Fibroblast of lung (primary cell): ENCODE results near the gene AMPD2. TPM values are rescaled to one million over a fixed set of nuclear protein-coding genes. Genes with fewer than 3 reads are reported as not detected.

Experiments used
- DNase-seq, 2 donors: peaks; one replicate each; pipeline versions ENCODE4 v3.0.0 to v3.0.0-alpha.2; 2010; ENCODE audit warnings: low read depth in 2 of 2
- H2AFZ ChIP-seq: 2 replicates; pipeline ENCODE4 v1.5.1; 2012; ENCODE audit warnings: low read length, control low read depth, inconsistent platforms
- H3K27ac ChIP-seq: 2 replicates; pipeline ENCODE4 v1.5.1; 2011; ENCODE audit warnings: low read length, control low read depth; ENCODE audit not compliant: insufficient read depth
- H3K27me3 ChIP-seq: 2 replicates; pipeline ENCODE4 v1.5.1; 2011; ENCODE audit warnings: mild to moderate bottlenecking, low read length; ENCODE audit not compliant: control insufficient read depth, insufficient read depth
- H3K36me3 ChIP-seq: 2 replicates; pipeline ENCODE4 v1.5.1; 2011; ENCODE audit warnings: low read length; ENCODE audit not compliant: control insufficient read depth, insufficient read depth
- H3K4me1 ChIP-seq: 2 replicates; pipeline ENCODE4 v1.5.1; 2011; ENCODE audit warnings: low read length; ENCODE audit not compliant: control insufficient read depth, insufficient read depth; ENCODE audit errors: extremely low read depth
- H3K4me2 ChIP-seq: 2 replicates; pipeline ENCODE4 v1.5.1; 2011; ENCODE audit warnings: low read length, control low read depth; ENCODE audit not compliant: insufficient read depth; ENCODE audit errors: extremely low read depth
- H3K4me3 ChIP-seq, 4 experiments: fragments of 200-600 bp in 1 of 4; sonication (generic) in 1 of 4; replicated peaks in 1 of 4; 2 replicates each; pipeline ENCODE4 v1.5.1; 2011 to 2016; ENCODE audit warnings: low read length in 4 of 4, low read depth in 3 of 4, mild to moderate bottlenecking in 3 of 4, control low read depth in 2 of 4, inconsistent platforms in 1 of 4, mixed read lengths in 1 of 4; ENCODE audit not compliant: insufficient read depth in 1 of 4; ENCODE audit errors: control extremely low read depth in 1 of 4
- H3K79me2 ChIP-seq: 2 replicates; pipeline ENCODE4 v1.5.1; 2012; ENCODE audit warnings: mild to moderate bottlenecking, low read length, inconsistent platforms; ENCODE audit not compliant: control insufficient read depth, insufficient read depth
- H3K9ac ChIP-seq: 2 replicates; pipeline ENCODE4 v1.5.1; 2011; ENCODE audit warnings: mild to moderate bottlenecking, low read length, control low read depth; ENCODE audit not compliant: insufficient read depth
- H3K9me3 ChIP-seq: 2 replicates; pipeline ENCODE4 v1.5.1; 2012; ENCODE audit warnings: low read depth, low read length; ENCODE audit not compliant: control insufficient read depth, insufficient read depth
- H4K20me1 ChIP-seq: 2 replicates; pipeline ENCODE4 v1.5.1; 2011; ENCODE audit warnings: low read length; ENCODE audit not compliant: control insufficient read depth, insufficient read depth; ENCODE audit errors: extremely low read depth
- EZH2 ChIP-seq: IDR thresholded peaks from 2 replicates; pipeline ENCODE4 v1.5.1; 2012; ENCODE audit warnings: low read length, control low read depth, mild to moderate bottlenecking; ENCODE audit errors: missing control alignments
- polyA plus RNA-seq, 2 donors: library from polyadenylated mRNA; depleted of rRNA in 1 of 2; stranded (reverse) in 1 of 2; unstranded in 1 of 2; fragments of >200 nt; gene quantifications; 2 replicates each; pipeline ENCODE4 v1.2.1, GENCODE V29; 2011 to 2012; ENCODE audit warnings: missing spikeins in 1 of 2
- total RNA-seq: library from RNA; depleted of rRNA; stranded (reverse); fragments of >200 nt; gene quantifications from 2 replicates; pipeline ENCODE4 v1.2.1, GENCODE V29; 2014
- TF ChIP-seq, protein P1 (sequence below), 2 donors: IDR thresholded peaks in 1 of 2; conservative IDR thresholded peaks in 1 of 2; 1 replicate in 1 of 2; 2 replicates in 1 of 2; pipeline ENCODE4 v1.5.1; 2011 to 2012; ENCODE audit warnings: low read length in 2 of 2, control low read depth in 1 of 2, inconsistent platforms in 1 of 2, low read depth in 1 of 2, mild to moderate bottlenecking in 1 of 2

AMPD2 gene
- total and polyA plus RNA-seq, 2 donors (not counting 1 experiment from before 2014, with no cell fraction given), result 23.0 to 51.9 TPM

DNA sequence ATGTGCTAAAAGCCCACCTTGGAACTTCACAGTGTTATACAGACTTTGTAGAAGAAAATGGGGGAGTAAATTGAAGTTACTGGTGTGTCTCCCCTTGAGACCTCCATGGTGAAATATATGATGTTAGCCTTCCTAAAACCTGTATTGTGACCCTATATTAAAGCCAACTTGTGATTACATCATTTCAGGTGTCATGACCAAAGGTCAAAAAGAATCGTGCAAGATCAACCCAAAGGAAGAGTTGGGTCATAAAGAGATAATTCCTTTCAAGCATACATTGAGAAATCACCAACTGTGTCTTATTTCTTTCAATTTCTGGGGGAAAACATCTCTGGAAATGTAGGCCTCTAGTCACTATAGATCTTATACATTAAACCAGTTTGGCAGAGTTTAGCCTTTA, 34.9 kb upstream of the AMPD2 start:
- Histone ChIP-seq H3K9ac (no peak overlapping the region), H3K4me2 (no peak overlapping the region), H3K79me2 (peaks cover 4% of the 10 kb centered on the region), H3K4me3 (no peak overlapping the region), H3K27me3 (no peaks in the 10 kb centered on the region), H2AFZ (no peak overlapping the region), H3K27ac (no peak overlapping the region), H3K36me3 (peaks cover 6% of the 10 kb centered on the region), H3K4me1 (no peaks in the 10 kb centered on the region), H4K20me1 (no peaks in the 10 kb centered on the region), H3K9me3 (no peaks in the 10 kb centered on the region)
- TF ChIP-seq EZH2, result no peak
- TF ChIP-seq, protein P1, sequence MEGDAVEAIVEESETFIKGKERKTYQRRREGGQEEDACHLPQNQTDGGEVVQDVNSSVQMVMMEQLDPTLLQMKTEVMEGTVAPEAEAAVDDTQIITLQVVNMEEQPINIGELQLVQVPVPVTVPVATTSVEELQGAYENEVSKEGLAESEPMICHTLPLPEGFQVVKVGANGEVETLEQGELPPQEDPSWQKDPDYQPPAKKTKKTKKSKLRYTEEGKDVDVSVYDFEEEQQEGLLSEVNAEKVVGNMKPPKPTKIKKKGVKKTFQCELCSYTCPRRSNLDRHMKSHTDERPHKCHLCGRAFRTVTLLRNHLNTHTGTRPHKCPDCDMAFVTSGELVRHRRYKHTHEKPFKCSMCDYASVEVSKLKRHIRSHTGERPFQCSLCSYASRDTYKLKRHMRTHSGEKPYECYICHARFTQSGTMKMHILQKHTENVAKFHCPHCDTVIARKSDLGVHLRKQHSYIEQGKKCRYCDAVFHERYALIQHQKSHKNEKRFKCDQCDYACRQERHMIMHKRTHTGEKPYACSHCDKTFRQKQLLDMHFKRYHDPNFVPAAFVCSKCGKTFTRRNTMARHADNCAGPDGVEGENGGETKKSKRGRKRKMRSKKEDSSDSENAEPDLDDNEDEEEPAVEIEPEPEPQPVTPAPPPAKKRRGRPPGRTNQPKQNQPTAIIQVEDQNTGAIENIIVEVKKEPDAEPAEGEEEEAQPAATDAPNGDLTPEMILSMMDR (conservative IDR thresholded peaks at IDR 0.05 in 1 of 2, IDR thresholded peaks at IDR 0.05 in 1 of 2; ENCODE audit: low read depth in 1 of 2, low read length in 2 of 2), result no peak
- no peak for DNase-seq

DNA sequence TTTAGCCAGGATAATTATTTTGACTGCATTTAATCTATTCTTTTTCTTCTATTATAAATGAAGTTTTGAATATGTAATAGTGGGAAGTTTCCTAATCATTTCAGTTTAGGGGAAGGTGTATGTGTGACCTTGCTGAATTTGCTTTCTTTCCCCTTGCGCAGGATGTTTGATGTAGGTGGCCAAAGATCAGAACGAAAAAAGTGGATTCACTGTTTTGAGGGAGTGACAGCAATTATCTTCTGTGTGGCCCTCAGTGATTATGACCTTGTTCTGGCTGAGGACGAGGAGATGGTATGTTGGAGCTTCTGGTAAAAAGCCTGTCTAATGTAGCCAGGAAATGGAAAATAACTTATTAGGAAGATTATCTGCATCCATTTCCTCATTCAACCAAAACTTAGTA, 33.6 kb upstream of the AMPD2 start:
- H3K9ac ChIP-seq, result no peak overlapping the region
- no peak overlapping the region for H3K4me3 ChIP-seq
- H3K79me2 ChIP-seq, result no peaks in the 10 kb centered on the region
- DNase-seq, result no peak
- no peak overlapping the region for H3K27ac ChIP-seq
- H2AFZ ChIP-seq, result no peak overlapping the region
- H3K4me2 ChIP-seq, result no peak overlapping the region
- no peaks in the 10 kb centered on the region for H3K9me3 ChIP-seq
- H4K20me1 ChIP-seq, result no peaks in the 10 kb centered on the region
- H3K4me1 ChIP-seq, result no peaks in the 10 kb centered on the region
- TF ChIP-seq EZH2, result no peak
- TF ChIP-seq, protein P1 (conservative IDR thresholded peaks at IDR 0.05 in 1 of 2, IDR thresholded peaks at IDR 0.05 in 1 of 2; ENCODE audit: low read depth in 1 of 2, low read length in 2 of 2), result no peak
- no peaks in the 10 kb centered on the region for H3K27me3 ChIP-seq
- peaks cover 6% of the 10 kb centered on the region for H3K36me3 ChIP-seq

DNA sequence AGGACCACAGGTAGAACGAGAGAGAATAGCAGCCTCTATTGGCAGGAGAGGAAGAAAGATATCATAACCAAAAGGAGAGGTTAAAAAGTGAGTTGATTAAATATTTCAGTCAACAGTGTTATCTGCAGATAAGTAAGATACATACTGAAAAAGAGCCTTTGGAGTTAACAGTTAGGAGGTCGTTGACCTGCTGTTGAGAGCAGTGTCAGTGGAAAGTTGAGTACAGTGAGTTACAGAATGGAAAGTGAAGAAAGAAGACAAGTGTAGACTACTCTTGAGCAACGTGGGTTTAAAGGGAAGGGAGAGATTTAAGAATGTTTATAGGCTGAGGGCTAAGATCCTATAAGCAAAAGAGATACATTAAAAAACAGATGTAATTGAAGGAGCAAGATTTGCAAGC, 30.5 kb upstream of the AMPD2 start:
- no peak for TF ChIP-seq EZH2
- TF ChIP-seq, protein P1 (conservative IDR thresholded peaks at IDR 0.05 in 1 of 2, IDR thresholded peaks at IDR 0.05 in 1 of 2; ENCODE audit: low read depth in 1 of 2, low read length in 2 of 2), result no peak
- no peak overlapping the region for H3K4me3 ChIP-seq
- no peak overlapping the region for H2AFZ ChIP-seq
- no peak overlapping the region for H3K27ac ChIP-seq
- H3K36me3 ChIP-seq, result peaks cover 6% of the 10 kb centered on the region
- no peak overlapping the region for H3K4me2 ChIP-seq
- no peaks in the 10 kb centered on the region for H3K4me1 ChIP-seq
- no peaks in the 10 kb centered on the region for H3K9me3 ChIP-seq
- DNase-seq, result no peak
- no peaks in the 10 kb centered on the region for H3K27me3 ChIP-seq
- H3K79me2 ChIP-seq, result no peaks in the 10 kb centered on the region
- no peaks in the 10 kb centered on the region for H4K20me1 ChIP-seq
- H3K9ac ChIP-seq, result no peak overlapping the region
